HCT116 (cell line): ENCODE data around the gene C11orf91. TPM values are rescaled to one million over a fixed set of nuclear protein-coding genes. Genes with fewer than 3 reads are reported as not detected.
A peak's percentile ranks its signal among the peaks of the same experiment; 100 is the strongest.

Source experiments
- ATAC-seq: fragments of 200-7000 bp; cut with Tn5 transposase; 2 replicates; pipeline ENCODE4 v1.9.1; 2020; ENCODE audit warnings: mild to moderate bottlenecking, moderate library complexity
- BruUV-seq: library from RNA; stranded (reverse); fragments of 400-500 nt; replicated peaks from 2 replicates; lab custom pipeline; 2021; lab: Mats Ljungman, UMichigan
- CTCF ChIA-PET: fragments of 300-600 bp; sonication (Branson Sonifier 250); formaldehyde crosslinking; loops from one replicate; lab custom pipeline; 2021; ENCODE audit warnings: antibody characterized with exemption; lab: Charles Lee
- POLR2A ChIA-PET: fragments of 300-600, 350-600 bp; sonication (Branson Sonifier 250); formaldehyde crosslinking; loops from one replicate; lab custom pipeline; 2021; ENCODE audit warnings: antibody characterized with exemption; lab: Charles Lee
- RAD21 ChIA-PET, 2 experiments: fragments of 300-600 bp; sonication (Branson Sonifier 250); formaldehyde crosslinking; loops; one replicate each; lab custom pipeline; 2023; ENCODE audit warnings: low total read pairs in 2 of 2; ENCODE audit not compliant: uncharacterized antibody in 2 of 2, unreplicated experiment in 2 of 2, low non-redundant PET in 1 of 2; lab: Charles Lee
- DNase-seq: peaks from one replicate; pipeline ENCODE4 v3.0.0-alpha.2; 2010; ENCODE audit warnings: low read depth, low spot score
- H2AFZ ChIP-seq: fragments of 200-600 bp; shearing (Covaris generic), sonication (generic); 2 replicates; pipeline ENCODE4 v1.6.1; 2017; ENCODE audit warnings: low read depth, mixed run types, mixed read lengths, antibody characterized with exemption, low read length; ENCODE audit not compliant: poor library complexity, severe bottlenecking
- H3K27ac ChIP-seq: 2 replicates; pipeline ENCODE4 v1.5.1; 2012; ENCODE audit warnings: low read depth, low read length
- H3K27me3 ChIP-seq: fragments of 200-600 bp; sonication (generic); 2 replicates; pipeline ENCODE4 v1.6.1; 2016; ENCODE audit warnings: mixed run types, low read length, mixed read lengths; ENCODE audit not compliant: insufficient read depth
- H3K36me3 ChIP-seq, 2 experiments: fragments of 200-500 bp in 1 of 2; fragments of 200-600 bp in 1 of 2; sonication (Bioruptor generic) in 1 of 2; sonication (generic) in 1 of 2; 2 replicates each; pipeline versions ENCODE4 v1.5.1 to v1.6.1; 2014 to 2016; ENCODE audit warnings: low read length in 2 of 2, inconsistent platforms in 1 of 2, mixed read lengths in 1 of 2, mixed run types in 1 of 2; ENCODE audit not compliant: insufficient read depth in 2 of 2, control insufficient read depth in 1 of 2
- H3K4me1 ChIP-seq, 2 experiments: fragments of 200-600 bp in 1 of 2; sonication (generic) in 1 of 2; 2 replicates each; pipeline versions ENCODE4 v1.5.1 to v1.6.1; 2012 to 2017; ENCODE audit warnings: low read length in 2 of 2, inconsistent platforms in 1 of 2, mild to moderate bottlenecking in 1 of 2, mixed read lengths in 1 of 2, mixed run types in 1 of 2, moderate library complexity in 1 of 2; ENCODE audit not compliant: insufficient read depth in 2 of 2, control insufficient read depth in 1 of 2
- H3K4me2 ChIP-seq: fragments of 200-600 bp; sonication (generic); 2 replicates; pipeline ENCODE4 v1.6.1; 2017; ENCODE audit warnings: mixed run types, low read length, mixed read lengths
- H3K4me3 ChIP-seq, 2 experiments: fragments of 200-600 bp in 1 of 2; sonication (generic) in 1 of 2; replicated peaks in 1 of 2; 2 replicates each; pipeline ENCODE4 v1.5.1; 2011 to 2016; ENCODE audit warnings: low read length in 2 of 2, control low read depth in 1 of 2, low read depth in 1 of 2, mild to moderate bottlenecking in 1 of 2, mixed read lengths in 1 of 2, mixed run types in 1 of 2
- H3K79me2 ChIP-seq: fragments of 200-600 bp; sonication (generic); 2 replicates; pipeline ENCODE4 v1.6.1; 2017; ENCODE audit warnings: mild to moderate bottlenecking, mixed run types, low read length, moderate library complexity, mixed read lengths; ENCODE audit not compliant: insufficient read depth
- H3K9ac ChIP-seq: fragments of 200-600 bp; sonication (generic); 2 replicates; pipeline ENCODE4 v1.6.1; 2016; ENCODE audit warnings: low read length, mixed read lengths
- H3K9me2 ChIP-seq: fragments of 200-600 bp; sonication (generic), shearing (Covaris generic); 2 replicates; pipeline ENCODE4 v1.6.1; 2017; ENCODE audit warnings: mixed run types, mild to moderate bottlenecking, moderate library complexity; ENCODE audit not compliant: insufficient read depth
- H3K9me3 ChIP-seq, 2 experiments: fragments of 200-500 bp in 1 of 2; fragments of 200-600 bp in 1 of 2; sonication (Bioruptor generic) in 1 of 2; sonication (generic) in 1 of 2; 2 replicates each; pipeline ENCODE4 v1.6.1; 2014 to 2017; ENCODE audit warnings: low read length in 2 of 2, mixed read lengths in 2 of 2, inconsistent platforms in 1 of 2, low read depth in 1 of 2, mild to moderate bottlenecking in 1 of 2, mixed run types in 1 of 2, moderate library complexity in 1 of 2; ENCODE audit not compliant: control insufficient read depth in 1 of 2, insufficient read depth in 1 of 2
- H4K20me1 ChIP-seq: fragments of 200-600 bp; sonication (generic), shearing (Covaris generic); 2 replicates; pipeline ENCODE4 v1.6.1; 2017; ENCODE audit warnings: mixed run types, mild to moderate bottlenecking, moderate library complexity; ENCODE audit not compliant: insufficient read depth
- ATF3 ChIP-seq: IDR thresholded peaks from 2 replicates; pipeline ENCODE4 v1.6.1; 2012
- CBX3 ChIP-seq: IDR thresholded peaks from 2 replicates; pipeline ENCODE4 v1.6.1; 2012; ENCODE audit warnings: low read depth
- CEBPB ChIP-seq: IDR thresholded peaks from 2 replicates; pipeline ENCODE4 v1.6.1; 2012; ENCODE audit warnings: low read depth
- CTCF ChIP-seq, 3 experiments: fragments of 200-600 bp in 1 of 3; sonication (generic) in 1 of 3; IDR thresholded peaks in 2 of 3; conservative IDR thresholded peaks in 1 of 3; 2 replicates each; pipeline ENCODE4 v1.5.1; 2012 to 2017; ENCODE audit warnings: low read depth in 2 of 3, low read length in 2 of 3, antibody characterized with exemption in 1 of 3, borderline replicate concordance in 1 of 3, control low read depth in 1 of 3, mild to moderate bottlenecking in 1 of 3, mixed read lengths in 1 of 3, mixed run types in 1 of 3, moderate library complexity in 1 of 3; ENCODE audit not compliant: insufficient read depth in 1 of 3
- EGR1 ChIP-seq: IDR thresholded peaks from 2 replicates; pipeline ENCODE4 v1.6.1; 2012; ENCODE audit warnings: low read depth
- ELF1 ChIP-seq: IDR thresholded peaks from 2 replicates; pipeline ENCODE4 v1.6.1; 2012; ENCODE audit warnings: low read depth, borderline replicate concordance
- POLR2A ChIP-seq: IDR thresholded peaks from 2 replicates; pipeline ENCODE4 v1.7.0; 2011; ENCODE audit warnings: borderline replicate concordance; ENCODE audit not compliant: insufficient read depth, insufficient read length; ENCODE audit errors: extremely low read depth
- RAD21 ChIP-seq: IDR thresholded peaks from 2 replicates; pipeline ENCODE4 v1.6.1; 2012; ENCODE audit warnings: low read depth, mild to moderate bottlenecking
- SRF ChIP-seq: IDR thresholded peaks from 2 replicates; pipeline ENCODE4 v1.6.1; 2012; ENCODE audit warnings: low read depth
- TCF7L2 ChIP-seq: IDR thresholded peaks from 2 replicates; pipeline ENCODE4 v1.7.0; 2011; ENCODE audit warnings: borderline replicate concordance, inconsistent platforms; ENCODE audit not compliant: insufficient read depth, insufficient read length; ENCODE audit errors: extremely low read depth
- ZBTB33 ChIP-seq: IDR thresholded peaks from 2 replicates; pipeline ENCODE4 v1.6.1; 2011; ENCODE audit warnings: mild to moderate bottlenecking, low read length, moderate library complexity; ENCODE audit not compliant: insufficient replicate concordance; ENCODE audit errors: extremely low read depth
- ZFX ChIP-seq: fragments of 450-650 bp; IDR thresholded peaks from 2 replicates; pipeline ENCODE4 v1.6.1; 2017
- ZNF274 ChIP-seq: fragments of 200-500 bp; sonication (Bioruptor generic); IDR thresholded peaks from 2 replicates; pipeline ENCODE4 v1.6.1; 2014; ENCODE audit warnings: mild to moderate bottlenecking, low read depth, low read length, inconsistent platforms
- intact Hi-C: fragments of 100-400 bp; cut with micrococcal nuclease; formaldehyde crosslinking; loops from 2 replicates; pipeline ENCODE4 v1.10.0; 2022
- total RNA-seq: library from RNA; stranded (reverse); gene quantifications from one replicate; pipeline ENCODE4 v1.2.1, GENCODE V29; 2021; ENCODE audit not compliant: unreplicated experiment

Gene C11orf91
- total RNA-seq, 1 experiment from 2014 or later: 0.54 TPM

- intact Hi-C loops: loop anchor here (10.0 kb wide), 1 partner anchor 968 kb away; no protein-coding TSS in a partner anchor
- H3K36me3 ChIP-seq: no peaks in the 10 kb centered on the region
- RAD21 ChIA-PET: interaction anchor here in 1 of 2 experiments (1.3 kb wide), 1 partner anchor 60 kb away, joined by 3 read pairs; no protein-coding TSS in a partner anchor
- H3K79me2 ChIP-seq: no peaks in the 10 kb centered on the region
- H3K9ac ChIP-seq: no peak overlapping the region
- no peak for TF ChIP-seq ZNF274
- no peak for TF ChIP-seq CEBPB
- TF ChIP-seq RAD21: peak; percentile 86
- TF ChIP-seq CTCF (IDR thresholded peaks at IDR 0.05 in 2 of 3, conservative IDR thresholded peaks at IDR 0.05 in 1 of 3; ENCODE audit: borderline replicate concordance in 1 of 3, insufficient read depth in 1 of 3, low read depth in 2 of 3, low read length in 2 of 3): peak; percentile 38 to 65 (median 48); a peak in 5 of 6 replicates
- no peaks in the 10 kb centered on the region for H3K9me3 ChIP-seq
- CTCF ChIA-PET: interaction anchor here (1.0 to 2.7 kb wide), 3 partner anchors 60 to 140 kb away, joined by 5 to 10 read pairs (median 6); no protein-coding TSS in a partner anchor
- DNase-seq (no peak), ATAC-seq (peak; percentile 90)
- no TSS peak for BruUV-seq
- H2AFZ ChIP-seq: peak overlapping the region; percentile 49
- peaks cover 2 to 15% of the 10 kb centered on the region in 2 experiments; a peak in 2 of 4 replicates for H3K4me1 ChIP-seq
- POLR2A ChIA-PET: interaction anchor here (1.5 kb wide), 1 partner anchor 320 kb away, joined by 3 read pairs; no protein-coding TSS in a partner anchor
- H3K4me2 ChIP-seq: 0 out of 2 replicates have a peak overlapping the region, but pooled peaks have one; percentile 18
- H4K20me1 ChIP-seq: no peaks in the 10 kb centered on the region
- no peaks in the 10 kb centered on the region for H3K27me3 ChIP-seq
- H3K4me3 ChIP-seq: no peak overlapping the region
- H3K9me2 ChIP-seq: no peaks in the 10 kb centered on the region
- no peak overlapping the region for H3K27ac ChIP-seq
Observed at GRCh38 chr11:33682446-33682845, 18.2 kb downstream of the C11orf91 start.

- H3K9ac ChIP-seq: no peak overlapping the region
- H3K9me3 ChIP-seq: no peaks in the 10 kb centered on the region
- BruUV-seq: no TSS peak
- ChIA-PET RAD21 (interaction anchor here in 1 of 2 experiments (1.3 kb wide), 1 partner anchor 60 kb away, joined by 3 read pairs; no protein-coding TSS in a partner anchor), POLR2A (no interaction called here), CTCF (interaction anchor here (1.0 to 2.7 kb wide), 3 partner anchors 61 to 140 kb away, joined by 5 to 10 read pairs (median 6); no protein-coding TSS in a partner anchor)
- H3K27me3 ChIP-seq: no peaks in the 10 kb centered on the region
- no peaks in the 10 kb centered on the region for H4K20me1 ChIP-seq
- no peak for DNase-seq
- no peak overlapping the region for H3K27ac ChIP-seq
- H3K4me1 ChIP-seq: peaks cover 2 to 14% of the 10 kb centered on the region in 2 experiments; a peak in 2 of 4 replicates
- H3K4me2 ChIP-seq: 0 out of 2 replicates have a peak overlapping the region, but pooled peaks have one; percentile 18
- no peaks in the 10 kb centered on the region for H3K79me2 ChIP-seq
- no peak overlapping the region for H3K4me3 ChIP-seq
- H3K36me3 ChIP-seq: no peaks in the 10 kb centered on the region
- ATAC-seq: 0 out of 2 replicates have a peak, but pooled peaks have one; percentile 9
- intact Hi-C loops: loop anchor here (10.0 kb wide), 1 partner anchor 967 kb away; no protein-coding TSS in a partner anchor
- no peaks in the 10 kb centered on the region for H3K9me2 ChIP-seq
- no peak overlapping the region for H2AFZ ChIP-seq
- no peak for TF ChIP-seq POLR2A
- no peak for TF ChIP-seq EGR1
- no peak for TF ChIP-seq RAD21
- no peak for TF ChIP-seq ATF3
- TF ChIP-seq TCF7L2: no peak
- no peak for TF ChIP-seq ELF1
- no peak for TF ChIP-seq ZBTB33
- no peak for TF ChIP-seq CBX3
- TF ChIP-seq CEBPB: no peak
- no peak for TF ChIP-seq SRF
- no peak for TF ChIP-seq ZFX
Observed at GRCh38 chr11:33682019-33682418, 18.6 kb downstream of the C11orf91 start.
